Fibroblast of the aortic adventitia (primary cell): ENCODE data around the gene STAC2. TPM values are rescaled to one million over a fixed set of nuclear protein-coding genes. Genes with fewer than 3 reads are reported as not detected.
A peak's percentile ranks its signal among the peaks of the same experiment; 100 is the strongest.

Experiments
- DNase-seq: peaks from one replicate; pipeline ENCODE4 v3.0.0-alpha.2; 2010; ENCODE audit warnings: low read depth
- H3K4me3 ChIP-seq: 2 replicates; pipeline ENCODE4 v1.5.1; 2011; ENCODE audit warnings: low read depth, mild to moderate bottlenecking, control low read depth, low read length, moderate library complexity
- total RNA-seq: library from RNA; depleted of rRNA; stranded (reverse); fragments of >200 nt; gene quantifications from 2 replicates; pipeline ENCODE4 v1.2.3, GENCODE V29; 2012; ENCODE audit warnings: low replicate concordance
- TF ChIP-seq, protein P1 (sequence below): IDR thresholded peaks from 2 replicates; pipeline ENCODE4 v1.5.1; 2011; ENCODE audit warnings: mild to moderate bottlenecking, low read length, control low read depth, inconsistent platforms; ENCODE audit not compliant: insufficient read depth

The STAC2 gene
- total RNA-seq, 1 donor = 0.18 TPM

DNA sequence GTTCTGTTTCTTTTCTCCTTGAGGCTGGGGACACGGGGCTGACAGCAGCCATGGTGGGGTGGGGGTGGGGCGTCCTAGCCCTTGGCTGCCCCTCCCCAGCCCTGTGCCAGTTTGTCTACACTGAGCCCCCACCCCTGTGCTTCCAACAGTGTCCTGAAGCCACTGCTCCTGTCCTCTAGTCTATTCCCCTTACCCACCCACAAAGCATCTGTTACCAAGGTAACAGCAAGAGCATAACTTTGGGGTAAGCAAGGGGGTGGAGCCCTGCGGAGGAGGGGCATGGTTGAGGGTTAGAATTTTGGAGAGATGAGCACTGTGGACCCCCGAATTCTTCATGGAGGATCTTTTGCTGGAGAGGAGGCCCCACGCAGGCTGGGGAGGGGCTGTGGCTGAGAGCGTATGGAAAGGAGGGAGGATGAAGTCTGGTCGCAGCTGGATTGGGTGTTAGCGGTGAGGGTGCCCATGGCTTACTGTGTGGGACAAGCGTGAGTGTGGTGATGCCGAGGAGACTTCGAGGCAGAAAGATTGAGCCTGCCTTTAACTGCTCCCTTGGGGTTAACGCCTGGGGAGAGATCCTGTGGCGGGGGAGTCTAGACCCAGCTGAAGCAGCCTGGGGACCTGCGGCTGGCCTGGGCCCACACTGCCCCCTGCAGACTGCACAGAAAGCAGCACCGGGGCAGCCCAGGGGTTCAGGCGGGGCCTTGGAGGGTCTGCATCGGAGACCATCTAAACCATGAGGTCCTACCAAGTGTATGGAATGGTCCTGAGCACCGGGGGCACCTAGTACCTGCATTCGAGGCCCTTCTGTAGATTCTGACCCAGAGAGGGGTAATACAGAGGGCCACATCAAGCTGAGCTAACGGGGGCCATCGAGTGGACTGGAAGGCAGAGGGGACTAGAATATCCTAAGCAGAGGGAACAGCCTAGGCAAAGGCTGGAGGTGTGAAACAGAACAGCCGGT, 6.1 kb upstream of the STAC2 start:
- TF ChIP-seq, protein P1, sequence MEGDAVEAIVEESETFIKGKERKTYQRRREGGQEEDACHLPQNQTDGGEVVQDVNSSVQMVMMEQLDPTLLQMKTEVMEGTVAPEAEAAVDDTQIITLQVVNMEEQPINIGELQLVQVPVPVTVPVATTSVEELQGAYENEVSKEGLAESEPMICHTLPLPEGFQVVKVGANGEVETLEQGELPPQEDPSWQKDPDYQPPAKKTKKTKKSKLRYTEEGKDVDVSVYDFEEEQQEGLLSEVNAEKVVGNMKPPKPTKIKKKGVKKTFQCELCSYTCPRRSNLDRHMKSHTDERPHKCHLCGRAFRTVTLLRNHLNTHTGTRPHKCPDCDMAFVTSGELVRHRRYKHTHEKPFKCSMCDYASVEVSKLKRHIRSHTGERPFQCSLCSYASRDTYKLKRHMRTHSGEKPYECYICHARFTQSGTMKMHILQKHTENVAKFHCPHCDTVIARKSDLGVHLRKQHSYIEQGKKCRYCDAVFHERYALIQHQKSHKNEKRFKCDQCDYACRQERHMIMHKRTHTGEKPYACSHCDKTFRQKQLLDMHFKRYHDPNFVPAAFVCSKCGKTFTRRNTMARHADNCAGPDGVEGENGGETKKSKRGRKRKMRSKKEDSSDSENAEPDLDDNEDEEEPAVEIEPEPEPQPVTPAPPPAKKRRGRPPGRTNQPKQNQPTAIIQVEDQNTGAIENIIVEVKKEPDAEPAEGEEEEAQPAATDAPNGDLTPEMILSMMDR = peak; percentile 76
- H3K4me3 ChIP-seq = no peak overlapping the region

GRCh38 chr17:39231091-39231561, 5.4 kb upstream of the STAC2 start:
- no peak overlapping the region for H3K4me3 ChIP-seq
- no peak for DNase-seq
- TF ChIP-seq, protein P1 = no peak

More for the DNA sequence above, 6.1 kb upstream of the STAC2 start:
- DNase-seq = peak; percentile 27

- no peak overlapping the region for H3K4me3 ChIP-seq
- DNase-seq = no peak
- TF ChIP-seq, protein P1 = no peak
Measured at GRCh38 chr17:39230361-39230760, 4.6 kb upstream of the STAC2 start.

DNA sequence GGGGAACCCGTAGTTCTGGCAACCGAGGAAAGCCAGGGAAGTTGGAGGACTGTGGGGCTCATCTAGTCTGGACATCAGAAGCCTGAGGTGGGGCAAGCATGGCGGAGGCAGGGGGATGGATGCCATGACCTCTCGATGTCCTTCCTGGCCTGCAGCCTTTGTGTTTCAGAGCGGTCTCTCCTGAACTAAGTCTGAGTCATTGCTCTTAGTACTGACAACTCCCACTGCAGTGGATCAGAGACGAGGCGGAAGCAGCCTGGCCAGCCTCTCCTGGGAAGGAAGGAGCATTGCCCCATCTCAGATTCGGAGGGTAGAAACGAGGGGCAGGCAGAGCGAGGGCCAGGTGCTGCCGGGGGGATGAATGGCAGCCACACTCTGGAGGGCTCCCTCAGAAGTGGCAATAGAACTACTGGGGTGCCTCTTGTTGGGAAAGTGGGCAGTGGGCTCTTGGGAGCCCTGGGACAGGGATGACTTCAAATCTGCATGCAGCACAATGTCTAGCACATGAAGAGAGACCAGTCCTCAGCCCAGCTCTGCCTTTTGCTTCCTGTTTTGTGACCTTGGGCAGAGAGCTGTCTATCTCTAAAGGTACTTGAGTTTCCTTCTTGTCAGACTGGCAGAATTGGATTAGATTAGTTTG, 3.6 kb upstream of the STAC2 start:
- H3K4me3 ChIP-seq = no peak overlapping the region
- TF ChIP-seq, protein P1 = no peak
- DNase-seq = peak; percentile 73

GRCh38 chr17:39227364-39227919, 1.7 kb upstream of the STAC2 start:
- TF ChIP-seq, protein P1 = no peak
- no peak overlapping the region for H3K4me3 ChIP-seq
- no peak for DNase-seq

DNA sequence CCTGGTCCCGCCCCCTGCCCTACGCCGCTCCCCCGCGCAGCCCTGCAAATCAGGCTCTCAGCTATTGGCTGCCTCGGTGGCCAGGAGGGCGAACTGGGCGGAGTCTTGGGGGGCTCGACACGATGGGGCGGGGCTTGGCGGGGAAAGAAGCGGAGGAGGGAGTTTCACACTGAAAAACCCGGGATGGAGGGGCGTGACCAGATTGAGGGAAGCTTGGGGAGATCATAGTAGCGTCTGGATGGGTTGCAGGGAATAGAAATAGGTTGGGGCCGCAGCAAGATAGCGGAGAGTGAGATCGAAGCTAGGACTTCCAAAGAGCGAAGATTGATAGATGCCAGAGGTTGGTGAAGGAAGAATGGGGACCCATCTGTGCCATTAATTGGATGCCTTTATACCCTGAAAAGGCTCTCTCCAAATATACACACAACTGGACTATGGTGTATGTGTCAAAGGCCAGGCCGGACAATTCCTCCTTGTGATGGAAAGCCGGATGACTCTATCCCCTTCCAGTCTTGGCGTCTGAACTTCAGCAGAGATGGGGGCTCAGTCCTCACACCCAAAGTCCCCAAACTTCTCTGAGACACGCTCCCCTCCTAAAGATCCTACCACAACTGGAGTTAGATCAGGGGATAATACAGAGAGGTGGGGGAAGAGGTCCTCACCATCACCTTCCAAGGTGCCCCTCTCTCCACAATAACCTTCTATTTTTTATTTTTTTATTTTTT, 376 bp upstream of the STAC2 start:
- H3K4me3 ChIP-seq = peak overlapping the region; percentile 48
- TF ChIP-seq, protein P1 = no peak
- peak; percentile 40 for DNase-seq
